IMR-90 (cell line): ENCODE results near the gene CDH23. TPM values are rescaled to one million over a fixed set of nuclear protein-coding genes. Genes with fewer than 3 reads are reported as not detected.

Experiments used
- ATAC-seq: fragments of 200-7000 bp; cut with Tn5 transposase; 2 replicates; pipeline ENCODE4 v1.9.1; 2020; ENCODE audit warnings: low read depth, mild to moderate bottlenecking, moderate library complexity
- BruUV-seq: library from RNA; stranded (reverse); fragments of 400-500 nt; replicated peaks from 2 replicates; lab custom pipeline; 2021; lab: Mats Ljungman, UMichigan
- CTCF ChIA-PET: fragments of 300-600 bp; formaldehyde crosslinking; extraction: SDS; loops from one replicate; lab custom pipeline; 2021; ENCODE audit warnings: antibody characterized with exemption; lab: Yijun Ruan, JAX
- POLR2A ChIA-PET: fragments of 300-600 bp; sonication (Branson Sonifier 250); formaldehyde crosslinking; loops from one replicate; lab custom pipeline; 2022; ENCODE audit warnings: antibody characterized with exemption; ENCODE audit not compliant: unreplicated experiment; lab: Charles Lee
- DNase-seq: peaks from one replicate; pipeline ENCODE4 v3.0.0; 2013
- H2AFZ ChIP-seq: replicated peaks from 2 replicates; pipeline ENCODE3; 2013; ENCODE audit warnings: low read length, mild to moderate bottlenecking; ENCODE audit not compliant: poor library complexity
- H2AK5ac ChIP-seq: 2 replicates; pipeline ENCODE4 v1.6.1; 2013; ENCODE audit warnings: low read depth, low read length, inconsistent platforms
- H2AK9ac ChIP-seq: replicated peaks from 2 replicates; pipeline ENCODE3; 2013; ENCODE audit warnings: mild to moderate bottlenecking, low read depth, low read length, moderate library complexity; ENCODE audit not compliant: poor library complexity
- H2BK120ac ChIP-seq: 2 replicates; pipeline ENCODE4 v1.6.1; 2013; ENCODE audit warnings: low read depth, low read length, inconsistent platforms
- H2BK15ac ChIP-seq: 3 replicates; pipeline ENCODE4 v1.6.1; 2013; ENCODE audit warnings: low read depth, low read length, inconsistent platforms
- H2BK20ac ChIP-seq: 2 replicates; pipeline ENCODE4 v1.6.1; 2013; ENCODE audit warnings: low read depth, mild to moderate bottlenecking, inconsistent platforms, low read length, moderate library complexity
- H2BK5ac ChIP-seq: 2 replicates; pipeline ENCODE4 v1.6.1; 2013; ENCODE audit warnings: mild to moderate bottlenecking, low read depth, low read length, inconsistent platforms; ENCODE audit not compliant: poor library complexity, severe bottlenecking
- H3K14ac ChIP-seq: replicated peaks from 2 replicates; pipeline ENCODE4 v1.6.1; 2013; ENCODE audit warnings: low read depth, low read length, inconsistent platforms
- H3K18ac ChIP-seq: 2 replicates; pipeline ENCODE4 v1.6.1; 2013; ENCODE audit warnings: low read depth, low read length, control low read depth
- H3K23ac ChIP-seq: 2 replicates; pipeline ENCODE4 v1.6.1; 2013; ENCODE audit warnings: low read depth, low read length, inconsistent platforms
- H3K27ac ChIP-seq: 2 replicates; pipeline ENCODE4 v1.5.1; 2013; ENCODE audit warnings: mild to moderate bottlenecking, control low read depth, low read length; ENCODE audit not compliant: insufficient read depth
- H3K27me3 ChIP-seq: 2 replicates; pipeline ENCODE4 v1.6.1; 2013; ENCODE audit warnings: low read length; ENCODE audit not compliant: control insufficient read depth, insufficient read depth
- H3K36me3 ChIP-seq: 2 replicates; pipeline ENCODE4 v1.6.1; 2013; ENCODE audit warnings: low read length, mixed read lengths; ENCODE audit not compliant: control insufficient read depth, insufficient read depth
- H3K4ac ChIP-seq: 2 replicates; pipeline ENCODE4 v1.6.1; 2013; ENCODE audit warnings: low read depth, low read length, inconsistent platforms
- H3K4me1 ChIP-seq: 2 replicates; pipeline ENCODE4 v1.6.1; 2013; ENCODE audit warnings: low read length, mixed read lengths; ENCODE audit not compliant: control insufficient read depth, insufficient read depth
- H3K4me2 ChIP-seq: 2 replicates; pipeline ENCODE4 v1.6.1; 2013; ENCODE audit warnings: low read depth, mild to moderate bottlenecking, control low read depth, low read length, moderate library complexity
- H3K4me3 ChIP-seq: 2 replicates; pipeline ENCODE4 v1.5.1; 2013; ENCODE audit warnings: low read depth, mild to moderate bottlenecking, control low read depth, low read length, moderate library complexity; ENCODE audit not compliant: insufficient read depth
- H3K56ac ChIP-seq: 2 replicates; pipeline ENCODE4 v1.6.1; 2013; ENCODE audit warnings: low read length, inconsistent platforms; ENCODE audit not compliant: insufficient read depth; ENCODE audit errors: extremely low read depth
- H3K79me1 ChIP-seq, 2 experiments: 2 replicates each; pipeline ENCODE4 v1.6.1; 2013; ENCODE audit warnings: low read length in 2 of 2, inconsistent platforms in 1 of 2, low read depth in 1 of 2
- H3K9ac ChIP-seq: 2 replicates; pipeline ENCODE4 v1.6.1; 2013; ENCODE audit warnings: low read depth, low read length, control low read depth
- H3K9me1 ChIP-seq: 2 replicates; pipeline ENCODE4 v1.6.1; 2013; ENCODE audit warnings: low read length, inconsistent platforms; ENCODE audit not compliant: insufficient read depth
- H3K9me3 ChIP-seq: 2 replicates; pipeline ENCODE4 v1.6.1; 2013; ENCODE audit warnings: low read length; ENCODE audit not compliant: control insufficient read depth, insufficient read depth
- H4K20me1 ChIP-seq: 2 replicates; pipeline ENCODE4 v1.6.1; 2013; ENCODE audit warnings: low read length, inconsistent platforms; ENCODE audit not compliant: insufficient read depth
- H4K5ac ChIP-seq: 2 replicates; pipeline ENCODE4 v1.6.1; 2013; ENCODE audit warnings: mild to moderate bottlenecking, low read depth, low read length, control low read depth
- H4K8ac ChIP-seq, 2 experiments: 2 replicates each; pipeline ENCODE4 v1.6.1; 2013; ENCODE audit warnings: low read depth in 2 of 2, low read length in 2 of 2, control low read depth in 1 of 2, inconsistent platforms in 1 of 2
- H4K91ac ChIP-seq: 2 replicates; pipeline ENCODE4 v1.6.1; 2013; ENCODE audit warnings: low read depth, low read length, inconsistent platforms; ENCODE audit not compliant: insufficient read depth
- CEBPB ChIP-seq: IDR thresholded peaks from 2 replicates; pipeline ENCODE4 v1.6.1; 2012; ENCODE audit warnings: low read depth, low read length, improper control_type of control experiment
- RAD21 ChIP-seq: IDR thresholded peaks from 2 replicates; pipeline ENCODE4 v1.6.1; 2012; ENCODE audit warnings: low read length, improper control_type of control experiment
- WGBS, 2 experiments: methylation state at CpG; one replicate each; pipeline versions ENCODE4 v1.1.5 to v1.1.7; 2013; ENCODE audit warnings: missing lambda C conversion rate in 2 of 2; ENCODE audit not compliant: insufficient read length in 1 of 2; ENCODE audit errors: extremely low coverage in 2 of 2; 5-methylcytosine and 5-hydroxymethylcytosine counted together
- dilution Hi-C: fragments of 300-500 bp; cut with HindIII; formaldehyde crosslinking; loops from one replicate; pipeline ENCODE4 v1.14.3; 2018; ENCODE audit warnings: low sequenced_read_pairs; ENCODE audit not compliant: unreplicated experiment
- in situ Hi-C: fragments of 300-500 bp; cut with MboI; formaldehyde crosslinking; loops from 3 replicates; pipeline ENCODE4 v1.14.3; 2019; ENCODE audit warnings: low sequenced_read_pairs, inconsistent platforms, mixed read lengths
- intact Hi-C: fragments of 100-400 bp; cut with micrococcal nuclease; formaldehyde crosslinking; loops from 2 replicates; pipeline ENCODE4 v1.10.0; 2022
- polyA plus RNA-seq, 3 experiments: library from polyadenylated mRNA; depleted of rRNA; stranded (reverse); fragments of >200 nt; gene quantifications; 2 replicates each; pipeline ENCODE4 v1.2.3, GENCODE V29; 2012; ENCODE audit warnings: low replicate concordance in 1 of 3
- total RNA-seq: library from RNA; depleted of rRNA; stranded (reverse); fragments of >200 nt; gene quantifications from 2 replicates; pipeline ENCODE4 v1.2.3, GENCODE V29; 2012

The CDH23 gene
- total and polyA plus RNA-seq, 2 of the 4 experiments (the other 2 are of a cell fraction) = under 0.01 to 0.03 TPM

DNA sequence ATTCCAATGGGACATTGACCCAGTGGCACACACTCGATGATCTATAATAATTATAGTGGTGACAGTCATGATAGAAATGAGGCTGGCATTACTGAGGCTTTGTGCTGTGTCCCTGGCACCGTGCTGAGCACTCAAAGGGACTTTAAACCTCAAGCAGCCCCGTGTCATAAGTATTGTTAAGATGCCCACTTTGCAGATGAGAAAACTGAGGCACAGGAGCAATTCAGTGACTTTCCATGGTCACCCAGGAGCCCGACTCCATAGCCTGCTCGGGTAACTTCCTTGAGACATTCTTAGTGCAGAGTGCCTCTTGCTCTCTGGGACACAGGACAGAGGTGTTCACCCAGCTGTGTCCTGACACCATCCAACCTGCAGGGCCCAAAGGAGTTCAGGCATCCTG is 170.3 kb downstream of the CDH23 start:
- H4K20me1 ChIP-seq = no peaks in the 10 kb centered on the region
- H3K18ac ChIP-seq = no peak overlapping the region
- peaks cover 15% of the 10 kb centered on the region for H3K27me3 ChIP-seq
- H4K8ac ChIP-seq = no peak overlapping the region
- no peak overlapping the region for H3K14ac ChIP-seq
- no peaks in the 10 kb centered on the region for H3K9me3 ChIP-seq
- H2AK9ac ChIP-seq = no peak overlapping the region
- intact Hi-C loops (no loop called here), in situ Hi-C loops (no loop called here), dilution Hi-C loops (no loop called here)
- no peak overlapping the region for H3K27ac ChIP-seq
- no peak overlapping the region for H4K5ac ChIP-seq
- H3K4me3 ChIP-seq = no peak overlapping the region
- H2BK5ac ChIP-seq = no peak overlapping the region
- H3K23ac ChIP-seq = no peak overlapping the region
- H3K36me3 ChIP-seq = no peaks in the 10 kb centered on the region
- no peak overlapping the region for H2BK120ac ChIP-seq
- no peak overlapping the region for H3K9ac ChIP-seq
- TF ChIP-seq CEBPB (no peak), RAD21 (no peak)
- H2BK20ac ChIP-seq = no peak overlapping the region
- 54% methylated on average over 5 of the region's 5 CpGs; no CpG with 5 or more reads in 1 of the 2 experiments for WGBS, 2 experiments
- H3K56ac ChIP-seq = no peak overlapping the region
- POLR2A ChIA-PET = no interaction called here
- no peak for DNase-seq
- H3K4me1 ChIP-seq = no peaks in the 10 kb centered on the region
- H2AK5ac ChIP-seq = no peak overlapping the region
- peak overlapping the region; percentile 14 for H2AFZ ChIP-seq
- H3K4ac ChIP-seq = no peak overlapping the region
- CTCF ChIA-PET = no interaction called here
- H3K79me1 ChIP-seq = no peaks in the 10 kb centered on the region
- no peak overlapping the region for H2BK15ac ChIP-seq
- no peak for ATAC-seq
- BruUV-seq = no TSS peak
- H3K4me2 ChIP-seq = no peak overlapping the region
- no peaks in the 10 kb centered on the region for H3K9me1 ChIP-seq
- H4K91ac ChIP-seq = no peak overlapping the region
